Mesendoderm (in vitro differentiated cells): Measurements from ENCODE around the gene KCNH3.
"Not testable (repeated sequence)": the region's sequence is repeated elsewhere in the genome, so short reads cannot be mapped to it uniquely, and the experiment has no call there.

Source experiments
- DNase-seq: peaks from one replicate; pipeline ENCODE4 v3.0.0; 2013
- H2AK5ac ChIP-seq: 2 replicates; pipeline ENCODE4 v1.6.1; 2013; ENCODE audit warnings: low read length, inconsistent platforms
- H2BK120ac ChIP-seq: 2 replicates; pipeline ENCODE4 v1.6.1; 2013; ENCODE audit warnings: low read depth, mild to moderate bottlenecking, low read length, moderate library complexity, mixed read lengths
- H2BK15ac ChIP-seq: replicated peaks from 2 replicates; pipeline ENCODE4 v1.6.1; 2013; ENCODE audit warnings: low read depth, mild to moderate bottlenecking, moderate library complexity
- H2BK5ac ChIP-seq: 2 replicates; pipeline ENCODE4 v1.6.1; 2013; ENCODE audit warnings: low read length, inconsistent platforms
- H3K18ac ChIP-seq: 2 replicates; pipeline ENCODE4 v1.6.1; 2013; ENCODE audit warnings: mild to moderate bottlenecking, low read length, mixed read lengths
- H3K23ac ChIP-seq: one replicate; pipeline ENCODE4 v1.6.1; 2013; ENCODE audit warnings: low read length
- H3K27ac ChIP-seq: 2 replicates; pipeline ENCODE4 v1.5.1; 2013; ENCODE audit warnings: low read depth, mild to moderate bottlenecking, inconsistent platforms, low read length, moderate library complexity
- H3K27me3 ChIP-seq: 2 replicates; pipeline ENCODE4 v1.6.1; 2013; ENCODE audit warnings: low read length, control low read depth, mild to moderate bottlenecking, inconsistent platforms; ENCODE audit not compliant: insufficient read depth, poor library complexity
- H3K36me3 ChIP-seq: 2 replicates; pipeline ENCODE4 v1.6.1; 2013; ENCODE audit warnings: low read length, inconsistent platforms; ENCODE audit not compliant: control insufficient read depth, insufficient read depth
- H3K4ac ChIP-seq: one replicate; pipeline ENCODE4 v1.6.1; 2013; ENCODE audit warnings: low read depth, mild to moderate bottlenecking, low read length, moderate library complexity
- H3K4me1 ChIP-seq: 2 replicates; pipeline ENCODE4 v1.6.1; 2013; ENCODE audit warnings: low read depth, low read length, inconsistent platforms; ENCODE audit not compliant: control insufficient read depth
- H3K4me2 ChIP-seq: 2 replicates; pipeline ENCODE4 v1.6.1; 2013; ENCODE audit warnings: low read length
- H3K4me3 ChIP-seq: 2 replicates; pipeline ENCODE4 v1.5.1; 2013; ENCODE audit warnings: mild to moderate bottlenecking, low read length
- H3K56ac ChIP-seq: one replicate; pipeline ENCODE4 v1.6.1; 2013; ENCODE audit warnings: low read length
- H3K79me1 ChIP-seq: 2 replicates; pipeline ENCODE4 v1.6.1; 2013; ENCODE audit warnings: low read length, inconsistent platforms
- H3K79me2 ChIP-seq: 2 replicates; pipeline ENCODE4 v1.6.1; 2013; ENCODE audit warnings: mild to moderate bottlenecking, low read length; ENCODE audit not compliant: control insufficient read depth, insufficient read depth
- H3K9ac ChIP-seq: 2 replicates; pipeline ENCODE4 v1.6.1; 2013; ENCODE audit warnings: low read length, inconsistent platforms
- H4K5ac ChIP-seq: one replicate; pipeline ENCODE4 v1.6.1; 2013; ENCODE audit warnings: low read length
- H4K8ac ChIP-seq: one replicate; pipeline ENCODE4 v1.6.1; 2013; ENCODE audit warnings: low read depth, mild to moderate bottlenecking, control low read depth, low read length, moderate library complexity
- WGBS: extraction: QIAGEN DNeasy Blood & Tissue Kit; methylation state at CpG from one replicate; pipeline ENCODE4 v1.1.7; 2013; ENCODE audit warnings: low lambda C conversion rate, missing lambda C conversion rate; ENCODE audit not compliant: insufficient coverage; ENCODE audit errors: extremely low coverage; 5-methylcytosine and 5-hydroxymethylcytosine counted together

KCNH3 gene

GRCh38 chr12:49509681-49510080 is 29.1 kb upstream of the KCNH3 start:
- not testable (repeated sequence) for H3K36me3 ChIP-seq, H3K56ac ChIP-seq, H3K4me1 ChIP-seq, H2BK15ac ChIP-seq, DNase-seq, H3K18ac ChIP-seq, H3K9ac ChIP-seq, H3K27me3 ChIP-seq, H4K5ac ChIP-seq, H3K79me2 ChIP-seq, H3K23ac ChIP-seq, H2BK5ac ChIP-seq, H2AK5ac ChIP-seq, H3K4ac ChIP-seq, H2BK120ac ChIP-seq, H4K8ac ChIP-seq, H3K79me1 ChIP-seq, H3K4me2 ChIP-seq, H3K27ac ChIP-seq, H3K4me3 ChIP-seq
- no CpG with 5 or more reads among the region's 8 CpGs for WGBS

GRCh38 chr12:49511410-49511809 is 27.4 kb upstream of the KCNH3 start:
- H3K4me2 ChIP-seq = no peak overlapping the region
- no peak overlapping the region for H3K9ac ChIP-seq
- H2AK5ac ChIP-seq = no peak overlapping the region
- no peak overlapping the region for H4K8ac ChIP-seq
- no peak overlapping the region for H2BK5ac ChIP-seq
- H2BK15ac ChIP-seq = no peak overlapping the region
- no peak overlapping the region for H4K5ac ChIP-seq
- H3K4me3 ChIP-seq = no peak overlapping the region
- H3K36me3 ChIP-seq = no peaks in the 10 kb centered on the region
- H3K27ac ChIP-seq = no peak overlapping the region
- H3K79me1 ChIP-seq = no peaks in the 10 kb centered on the region
- no peak overlapping the region for H3K18ac ChIP-seq
- no peak overlapping the region for H2BK120ac ChIP-seq
- no peak overlapping the region for H3K56ac ChIP-seq
- DNase-seq = no peak
- no peaks in the 10 kb centered on the region for H3K27me3 ChIP-seq
- H3K23ac ChIP-seq = no peak overlapping the region
- H3K79me2 ChIP-seq = no peaks in the 10 kb centered on the region
- H3K4me1 ChIP-seq = no peaks in the 10 kb centered on the region
- H3K4ac ChIP-seq = no peak overlapping the region

GRCh38 chr12:49512546-49512945 is 26.3 kb upstream of the KCNH3 start:
- H3K4me3 ChIP-seq = no peak overlapping the region
- H4K5ac ChIP-seq = no peak overlapping the region
- H3K4me1 ChIP-seq = no peaks in the 10 kb centered on the region
- H3K27me3 ChIP-seq = no peaks in the 10 kb centered on the region
- H4K8ac ChIP-seq = no peak overlapping the region
- no peak for DNase-seq
- H2BK120ac ChIP-seq = no peak overlapping the region
- no peak overlapping the region for H3K18ac ChIP-seq
- no peak overlapping the region for H2BK5ac ChIP-seq
- no peaks in the 10 kb centered on the region for H3K79me1 ChIP-seq
- no peak overlapping the region for H2BK15ac ChIP-seq
- H2AK5ac ChIP-seq = no peak overlapping the region
- no peaks in the 10 kb centered on the region for H3K36me3 ChIP-seq
- no peaks in the 10 kb centered on the region for H3K79me2 ChIP-seq
- H3K56ac ChIP-seq = no peak overlapping the region
- H3K4me2 ChIP-seq = no peak overlapping the region
- no CpG with 5 or more reads among the region's 1 CpG for WGBS
- H3K23ac ChIP-seq = no peak overlapping the region
- H3K9ac ChIP-seq = no peak overlapping the region
- no peak overlapping the region for H3K4ac ChIP-seq
- no peak overlapping the region for H3K27ac ChIP-seq

GRCh38 chr12:49515266-49515665 is 23.6 kb upstream of the KCNH3 start:
- H3K18ac ChIP-seq = no peak overlapping the region
- H2BK5ac ChIP-seq = no peak overlapping the region
- H3K4me2 ChIP-seq = no peak overlapping the region
- H3K4ac ChIP-seq = no peak overlapping the region
- peaks cover 3% of the 10 kb centered on the region for H3K36me3 ChIP-seq
- no peak overlapping the region for H3K23ac ChIP-seq
- H2BK120ac ChIP-seq = no peak overlapping the region
- no peaks in the 10 kb centered on the region for H3K79me1 ChIP-seq
- H3K4me1 ChIP-seq = no peaks in the 10 kb centered on the region
- H3K79me2 ChIP-seq = no peaks in the 10 kb centered on the region
- H4K5ac ChIP-seq = no peak overlapping the region
- no peak overlapping the region for H2AK5ac ChIP-seq
- DNase-seq = no peak
- H3K56ac ChIP-seq = no peak overlapping the region
- H4K8ac ChIP-seq = no peak overlapping the region
- H3K4me3 ChIP-seq = no peak overlapping the region
- H3K9ac ChIP-seq = no peak overlapping the region
- H3K27ac ChIP-seq = no peak overlapping the region
- WGBS = no CpG with 5 or more reads among the region's 5 CpGs
- no peak overlapping the region for H2BK15ac ChIP-seq
- no peaks in the 10 kb centered on the region for H3K27me3 ChIP-seq

- Histone ChIP-seq H4K8ac (no peak overlapping the region), H3K4me1 (no peaks in the 10 kb centered on the region), H3K36me3 (peaks cover 4% of the 10 kb centered on the region), H3K79me2 (no peaks in the 10 kb centered on the region), H3K4ac (no peak overlapping the region), H3K56ac (no peak overlapping the region), H3K23ac (no peak overlapping the region), H3K4me3 (no peak overlapping the region), H2BK120ac (no peak overlapping the region), H3K18ac (no peak overlapping the region), H2BK5ac (no peak overlapping the region), H3K27me3 (no peaks in the 10 kb centered on the region), H2AK5ac (no peak overlapping the region), H4K5ac (no peak overlapping the region), H3K9ac (no peak overlapping the region), H3K27ac (no peak overlapping the region), H3K79me1 (no peaks in the 10 kb centered on the region), H3K4me2 (no peak overlapping the region), H2BK15ac (no peak overlapping the region)
- no peak for DNase-seq
- no CpG with 5 or more reads among the region's 2 CpGs for WGBS
These were observed 19.8 kb upstream of the KCNH3 start for GRCh38 chr12:49518914-49519573.

- no CpG with 5 or more reads among the region's 5 CpGs for WGBS
- Histone ChIP-seq H3K27me3 (no peaks in the 10 kb centered on the region), H2AK5ac (no peak overlapping the region), H3K27ac (no peak overlapping the region), H3K9ac (no peak overlapping the region), H4K5ac (no peak overlapping the region), H3K18ac (no peak overlapping the region), H3K4me1 (no peaks in the 10 kb centered on the region), H2BK120ac (no peak overlapping the region), H3K4me3 (no peak overlapping the region), H3K79me2 (no peaks in the 10 kb centered on the region), H2BK15ac (no peak overlapping the region), H3K56ac (no peak overlapping the region), H3K36me3 (peaks cover 4% of the 10 kb centered on the region), H3K79me1 (no peaks in the 10 kb centered on the region), H2BK5ac (no peak overlapping the region), H3K4ac (no peak overlapping the region), H3K23ac (no peak overlapping the region), H4K8ac (no peak overlapping the region), H3K4me2 (no peak overlapping the region)
- no peak for DNase-seq
These were observed 19.3 kb upstream of the KCNH3 start for GRCh38 chr12:49519574-49519936.
